ENCODE data around the gene SMARCD3.

SMARCD3 gene

DNA sequence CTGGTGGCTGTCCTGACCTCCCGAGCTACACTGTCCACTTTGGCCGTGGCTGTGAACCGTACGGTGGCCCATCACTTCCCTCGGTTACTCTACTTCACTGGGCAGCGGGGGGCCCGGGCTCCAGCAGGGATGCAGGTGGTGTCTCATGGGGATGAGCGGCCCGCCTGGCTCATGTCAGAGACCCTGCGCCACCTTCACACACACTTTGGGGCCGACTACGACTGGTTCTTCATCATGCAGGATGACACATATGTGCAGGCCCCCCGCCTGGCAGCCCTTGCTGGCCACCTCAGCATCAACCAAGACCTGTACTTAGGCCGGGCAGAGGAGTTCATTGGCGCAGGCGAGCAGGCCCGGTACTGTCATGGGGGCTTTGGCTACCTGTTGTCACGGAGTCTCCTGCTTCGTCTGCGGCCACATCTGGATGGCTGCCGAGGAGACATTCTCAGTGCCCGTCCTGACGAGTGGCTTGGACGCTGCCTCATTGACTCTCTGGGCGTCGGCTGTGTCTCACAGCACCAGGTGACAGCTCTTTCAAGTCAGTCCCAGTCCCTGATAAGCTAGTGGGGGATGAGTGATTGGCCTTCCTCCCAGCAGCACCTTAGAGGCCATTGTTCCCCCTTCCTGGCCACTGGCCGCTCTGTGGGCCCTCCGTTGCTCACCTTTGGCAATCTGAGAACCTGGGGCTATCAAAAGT lies 13.3 kb downstream of the SMARCD3 start:
- DNase-seq, result no peak

DNA sequence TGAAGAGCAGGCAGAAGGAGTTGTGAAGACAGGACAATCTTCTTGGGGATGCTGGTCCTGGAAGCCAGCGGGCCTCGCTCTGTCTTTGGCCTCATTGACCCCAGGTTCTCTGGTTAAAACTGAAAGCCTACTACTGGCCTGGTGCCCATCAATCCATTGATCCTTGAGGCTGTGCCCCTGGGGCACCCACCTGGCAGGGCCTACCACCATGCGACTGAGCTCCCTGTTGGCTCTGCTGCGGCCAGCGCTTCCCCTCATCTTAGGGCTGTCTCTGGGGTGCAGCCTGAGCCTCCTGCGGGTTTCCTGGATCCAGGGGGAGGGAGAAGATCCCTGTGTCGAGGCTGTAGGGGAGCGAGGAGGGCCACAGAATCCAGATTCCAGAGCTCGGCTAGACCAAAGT lies 14.7 kb downstream of the SMARCD3 start:
- DNase-seq, result no peak

DNA sequence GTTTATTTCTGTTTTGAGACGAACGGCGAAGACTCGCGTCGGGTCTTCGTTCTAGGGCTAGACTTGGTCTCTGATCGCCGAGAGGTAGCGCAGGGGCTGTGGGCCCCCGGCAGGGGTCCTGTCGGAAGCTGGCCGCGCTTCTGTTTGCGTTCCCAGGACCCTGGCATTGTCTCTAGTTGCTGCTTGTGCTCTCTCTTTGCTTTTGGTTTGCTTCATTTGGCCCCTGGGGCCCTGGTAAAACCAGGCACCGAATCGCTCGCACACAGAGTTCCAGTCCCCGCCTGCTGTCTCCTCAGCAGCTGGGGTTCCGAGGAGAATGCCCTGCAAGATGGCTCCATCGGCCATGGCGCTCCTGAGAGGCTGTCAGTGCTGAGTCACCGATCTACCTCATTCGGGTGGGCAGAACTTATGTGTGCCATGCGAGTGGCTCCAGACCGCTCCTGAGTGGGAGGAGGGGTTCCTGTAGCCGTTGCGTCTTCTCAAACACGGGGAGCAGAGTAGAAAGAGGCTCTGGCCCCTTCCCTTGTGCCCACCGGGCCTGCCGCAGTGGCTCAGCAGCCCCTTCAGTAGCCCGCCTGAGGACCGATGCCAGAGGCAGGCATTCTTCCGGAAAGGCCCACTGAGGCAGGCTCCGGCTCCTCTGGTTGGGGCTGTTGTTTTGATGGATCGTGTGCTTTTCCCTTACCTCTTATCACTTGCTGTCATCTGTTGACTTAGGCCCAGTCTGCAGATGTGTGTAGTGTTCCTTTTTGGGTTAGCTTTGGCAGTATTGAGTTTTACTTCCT lies 15.4 kb downstream of the SMARCD3 start:
- peak in 4 of 5 experiments; percentile 55 to 83 (median 68) for DNase-seq

DNA sequence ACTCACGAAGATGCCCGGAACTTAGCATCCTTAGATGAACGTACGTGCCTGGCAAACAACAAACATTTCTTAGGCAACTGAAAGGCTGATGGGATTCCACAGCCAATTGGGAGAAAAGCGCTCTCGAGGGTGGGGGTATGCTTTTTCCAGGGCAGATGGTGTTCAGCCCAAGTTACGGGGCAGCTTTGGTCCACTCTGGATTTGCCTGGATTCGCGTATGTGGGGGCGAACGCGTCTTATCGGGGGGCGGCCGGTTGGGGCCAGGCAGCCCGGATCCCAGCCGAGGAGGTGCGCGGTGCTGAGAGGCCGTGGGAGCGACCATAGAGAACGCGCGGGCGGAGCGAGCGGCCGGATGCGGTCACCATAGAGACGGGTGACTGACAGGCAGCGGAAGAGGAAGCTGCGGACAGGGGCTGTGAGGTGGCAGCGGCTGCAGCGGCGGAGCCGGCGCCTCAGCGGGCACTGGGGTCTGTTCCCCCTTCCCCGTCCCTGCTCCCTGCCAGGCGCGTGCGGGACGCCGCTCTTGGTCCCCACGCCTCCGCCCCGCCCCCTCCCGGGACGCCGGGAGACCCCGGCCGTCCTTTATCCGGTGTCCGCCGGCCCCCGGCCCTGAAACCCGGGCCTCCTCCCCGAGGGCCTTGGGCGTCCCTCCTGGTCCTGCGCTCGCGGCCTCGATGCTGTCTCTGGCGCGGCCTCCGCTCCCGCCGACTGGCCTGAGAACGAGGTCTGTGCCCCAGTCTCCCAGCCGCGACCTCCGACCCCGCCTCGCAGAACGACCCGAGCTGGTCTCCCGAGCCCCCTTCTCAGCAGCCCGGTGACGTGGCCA lies 16.2 kb downstream of the SMARCD3 start, which contains the start of gene CHPF2:
CHPF2 (plus strand) TSS at position 393 of the 826 bp plus-strand sequence. CDS start 1,529 bp downstream, outside the sequence.
- peak; percentile 74 to 94 (median 85) for DNase-seq

DNA sequence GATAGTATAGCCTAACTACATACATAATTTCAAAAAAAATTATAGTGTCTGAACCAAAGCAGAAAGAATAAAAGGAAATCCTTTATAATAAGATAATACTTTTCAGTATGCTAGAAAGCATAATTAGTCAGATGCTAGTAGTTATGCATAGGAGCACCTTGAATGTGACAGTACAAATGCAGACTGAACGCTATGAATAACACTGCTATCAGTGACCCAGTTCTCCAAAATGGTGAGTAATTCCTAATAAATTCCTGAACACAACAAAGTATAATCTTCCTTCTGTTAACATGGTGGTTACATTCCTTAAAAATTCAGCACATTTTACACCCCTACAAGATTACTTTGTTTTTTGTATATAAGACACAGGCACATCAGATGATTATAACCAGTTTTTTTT lies 17.4 kb downstream of the SMARCD3 start:
- DNase-seq, result no peak

DNA sequence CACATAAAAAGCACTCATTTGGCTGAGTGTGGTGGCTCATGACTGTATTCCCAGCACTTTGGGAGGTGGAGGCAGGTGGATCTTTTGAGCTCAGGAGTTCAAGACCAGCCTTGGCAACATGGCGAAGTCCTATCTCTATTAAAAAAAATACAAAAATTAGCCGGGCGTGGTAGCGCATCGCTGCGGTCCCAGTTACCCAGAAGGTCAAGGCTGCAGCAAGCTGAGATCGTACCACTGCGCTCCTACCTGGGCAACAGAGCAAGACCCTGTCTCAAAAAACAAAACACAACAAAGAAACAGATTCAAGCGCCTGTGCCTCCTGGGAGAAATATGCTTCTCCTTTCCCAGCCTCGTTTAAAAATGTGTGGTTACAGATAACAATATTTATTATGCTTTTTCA lies 19.2 kb downstream of the SMARCD3 start:
- DNase-seq, result no peak

DNA sequence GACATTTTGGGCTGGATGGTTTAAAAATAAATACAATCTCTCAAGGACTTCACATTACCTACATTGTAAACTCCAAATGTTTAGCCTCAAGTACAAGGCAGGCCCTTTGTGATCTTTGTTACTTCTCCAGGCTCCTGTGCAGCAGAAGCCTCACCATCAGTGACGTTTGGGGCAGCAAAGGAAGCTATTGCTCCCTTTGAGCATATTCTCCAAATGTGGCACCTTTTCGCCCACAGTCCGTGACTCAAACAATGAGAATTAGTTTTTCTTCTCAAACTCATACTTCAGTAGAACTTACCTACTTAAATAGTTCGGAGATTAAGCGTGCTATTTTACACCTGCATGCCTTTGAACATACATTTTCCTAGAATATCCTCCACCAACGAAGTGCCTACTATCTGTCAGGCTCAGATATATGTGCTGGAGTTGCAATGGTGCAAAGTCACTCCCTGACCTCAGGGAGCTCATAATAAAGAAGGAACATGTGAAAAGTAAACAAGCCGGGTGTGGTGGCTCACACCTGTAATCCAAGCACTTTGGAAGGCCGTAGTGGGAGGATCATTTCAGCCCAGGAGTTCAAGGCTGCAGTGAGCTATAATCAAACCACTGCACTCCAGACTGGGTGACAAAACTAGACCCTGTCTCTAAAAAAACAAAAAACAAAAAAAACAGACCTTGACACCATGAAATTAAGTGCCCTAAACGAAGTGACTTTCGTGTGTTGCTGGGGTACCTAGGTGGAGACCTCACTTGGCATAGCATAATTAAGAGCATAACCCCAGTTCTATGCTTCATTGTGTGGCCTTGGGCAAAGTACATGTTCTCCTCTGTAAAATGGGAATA lies 20.2 kb downstream of the SMARCD3 start:
- DNase-seq, result no peak

DNA sequence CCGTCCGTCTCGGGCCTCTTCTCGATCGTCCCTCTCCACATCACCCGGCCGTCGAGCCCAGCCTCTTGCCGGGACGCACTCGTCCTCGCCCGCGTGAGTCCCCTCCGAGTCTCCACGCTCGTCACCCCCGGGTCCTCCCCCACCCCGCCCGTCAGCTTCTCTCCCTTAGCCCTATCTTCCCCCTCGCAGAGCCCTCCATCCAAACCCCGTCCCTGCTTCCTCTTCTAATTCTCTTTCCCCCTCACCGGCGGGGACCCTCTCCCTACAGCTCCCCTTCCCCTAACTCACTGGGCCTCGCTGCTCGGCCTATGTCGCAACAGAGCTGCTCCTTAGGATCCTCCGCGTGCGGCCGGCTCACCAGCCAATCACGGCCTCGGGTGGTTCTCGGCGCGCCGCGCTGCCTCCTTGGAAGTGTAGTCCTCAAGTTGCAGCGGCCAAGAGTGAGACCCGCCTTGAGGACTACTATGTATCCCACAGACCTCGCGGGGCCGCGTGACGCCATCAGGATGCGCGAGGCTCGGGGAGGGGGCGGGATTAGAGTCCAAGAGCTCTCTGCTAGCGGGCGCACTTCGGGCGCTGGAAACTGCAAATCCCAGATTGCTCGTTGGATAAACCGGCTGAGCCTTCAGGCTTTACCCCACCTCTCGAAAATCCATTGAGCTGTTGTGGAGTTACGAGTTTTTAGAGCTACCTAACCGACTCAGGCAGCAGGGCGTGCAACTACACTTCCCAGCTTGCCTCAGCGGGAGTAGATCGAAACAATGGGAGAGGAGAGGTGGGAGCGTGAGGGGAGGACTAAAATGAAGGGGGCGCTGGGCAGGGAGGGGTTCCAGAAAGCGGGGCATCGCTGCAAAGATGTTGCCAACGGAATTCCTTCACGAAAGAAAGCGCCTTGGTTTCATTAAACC lies 21.4 kb downstream of the SMARCD3 start, which contains the start of gene ABCF2:
ABCF2 (minus strand) TSS at position 331 of the 908 bp plus-strand sequence. CDS start 747 bp downstream, outside the sequence.
- DNase-seq, result peak; percentile 91 to 99 (median 97)

DNA sequence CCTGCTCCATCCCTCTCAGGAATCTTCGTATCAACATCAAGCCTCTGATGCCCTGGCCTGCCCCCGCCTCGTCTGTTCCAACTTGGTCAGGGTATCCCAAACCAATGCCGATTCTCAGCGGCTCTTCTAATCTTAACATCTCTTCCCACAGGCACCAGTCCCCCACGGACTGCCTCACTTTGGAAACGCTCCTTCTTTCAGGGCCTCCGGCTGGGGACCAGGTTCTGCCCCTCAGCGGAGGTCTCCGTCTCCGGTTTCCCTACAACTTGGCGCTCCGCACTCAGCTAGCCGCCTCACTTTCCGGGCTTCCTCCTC lies 22.0 kb downstream of the SMARCD3 start:
- DNase-seq, result no peak

DNA sequence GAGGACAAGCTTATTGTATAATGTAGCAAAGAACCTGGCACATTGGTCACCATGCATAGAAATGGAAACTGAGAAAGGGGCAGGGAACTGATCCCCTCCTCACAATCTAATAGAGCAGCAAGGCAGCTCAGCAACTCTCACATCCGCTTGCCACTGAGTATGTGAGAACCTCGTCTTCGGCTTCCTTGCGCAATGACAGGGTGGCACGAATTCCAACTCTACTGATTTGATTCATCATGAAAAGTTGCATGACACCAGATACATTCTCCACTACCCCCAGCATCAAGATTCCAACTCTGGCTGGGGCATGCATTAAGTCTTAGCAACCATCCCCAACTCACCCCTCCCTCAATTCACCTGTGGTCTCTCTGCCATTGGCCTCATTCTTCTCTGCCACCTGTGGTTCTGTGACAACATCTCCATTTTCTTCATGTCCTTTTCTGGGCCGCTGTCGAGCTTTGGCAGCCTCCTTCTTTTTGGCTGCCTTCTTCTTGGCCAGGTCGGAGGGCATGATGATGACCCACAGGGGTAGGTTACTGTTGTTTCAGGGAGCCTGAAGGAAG lies 22.5 kb downstream of the SMARCD3 start:
- DNase-seq, result no peak

DNA sequence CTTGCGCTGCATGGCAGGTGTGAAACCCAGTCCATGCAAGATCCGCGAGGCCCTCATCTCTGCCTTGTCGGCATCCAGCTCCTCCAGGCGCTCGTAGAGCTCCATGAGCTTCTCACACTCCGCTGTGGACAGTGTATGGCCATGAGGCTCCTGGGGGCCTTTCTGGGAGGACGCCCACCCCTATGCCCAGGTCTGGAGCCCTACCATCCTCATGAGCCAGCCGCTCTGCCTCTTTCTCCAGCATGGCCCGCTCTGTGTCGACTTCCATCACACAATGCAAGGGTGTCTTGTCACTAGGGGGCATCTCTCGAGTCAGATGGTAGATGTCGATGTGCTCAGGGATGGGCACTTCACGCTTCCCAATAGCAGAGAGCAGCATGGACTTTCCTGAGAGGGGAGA lies 24.8 kb downstream of the SMARCD3 start:
- DNase-seq, result no peak

DNA sequence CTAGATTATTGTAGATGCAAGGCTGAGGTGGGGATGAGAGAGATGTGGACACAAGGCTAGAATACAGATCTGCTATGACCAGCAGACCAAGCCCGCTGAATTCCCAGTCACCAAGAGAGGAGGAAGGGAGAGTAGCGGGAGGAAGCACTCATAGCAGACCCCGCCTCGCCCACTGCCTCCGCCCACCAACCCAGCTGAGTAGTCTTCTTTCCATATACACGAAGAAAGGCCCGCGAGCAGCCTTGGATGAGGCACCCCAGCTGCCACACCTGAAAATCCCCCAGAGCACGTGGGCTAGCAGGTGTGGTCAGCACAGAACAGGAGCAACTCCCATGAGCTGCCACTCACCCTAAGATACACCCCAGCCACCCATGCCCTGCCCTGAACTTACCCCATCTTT lies 30.3 kb downstream of the SMARCD3 start:
- DNase-seq, result no peak

DNA sequence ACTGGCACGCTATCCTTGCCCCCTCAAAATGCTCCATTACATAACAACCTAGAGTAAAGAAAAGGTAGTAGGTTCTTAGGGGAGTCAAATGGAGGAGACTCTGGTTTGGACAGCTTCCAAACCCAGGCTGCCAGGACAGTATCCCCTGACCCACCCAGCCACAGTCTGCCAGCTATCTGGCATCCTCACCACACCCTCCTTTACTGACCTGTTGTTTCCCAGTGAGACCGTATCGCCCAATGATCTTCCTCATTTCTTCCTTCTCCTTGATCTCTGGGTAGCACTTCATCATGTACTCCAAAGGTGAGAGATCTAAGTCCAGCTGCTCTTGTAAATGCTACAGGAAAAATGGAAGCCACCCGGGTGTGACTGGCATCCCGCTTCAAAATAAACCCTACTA lies 33.1 kb downstream of the SMARCD3 start:
- no peak for DNase-seq

DNA sequence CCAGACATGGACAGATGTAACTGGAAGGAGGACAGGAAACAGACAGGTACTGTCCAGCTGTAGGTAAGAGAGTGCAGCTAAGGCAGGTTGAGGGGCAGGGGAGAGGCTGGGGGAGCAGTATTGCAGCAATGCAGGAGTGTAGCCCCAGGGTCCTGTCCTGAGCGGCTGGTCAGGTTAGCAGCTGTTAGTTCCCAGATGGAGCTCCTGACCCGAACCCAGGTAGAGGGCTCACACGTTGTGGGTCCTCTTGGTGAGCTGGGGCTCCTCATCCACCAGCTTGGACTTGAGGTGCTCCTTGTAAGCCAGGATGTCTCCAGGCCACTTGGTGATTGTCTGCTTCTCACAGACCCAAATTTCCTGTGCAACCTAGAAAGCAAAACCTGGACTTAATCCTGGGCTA lies 34.7 kb downstream of the SMARCD3 start:
- no peak for DNase-seq

DNA sequence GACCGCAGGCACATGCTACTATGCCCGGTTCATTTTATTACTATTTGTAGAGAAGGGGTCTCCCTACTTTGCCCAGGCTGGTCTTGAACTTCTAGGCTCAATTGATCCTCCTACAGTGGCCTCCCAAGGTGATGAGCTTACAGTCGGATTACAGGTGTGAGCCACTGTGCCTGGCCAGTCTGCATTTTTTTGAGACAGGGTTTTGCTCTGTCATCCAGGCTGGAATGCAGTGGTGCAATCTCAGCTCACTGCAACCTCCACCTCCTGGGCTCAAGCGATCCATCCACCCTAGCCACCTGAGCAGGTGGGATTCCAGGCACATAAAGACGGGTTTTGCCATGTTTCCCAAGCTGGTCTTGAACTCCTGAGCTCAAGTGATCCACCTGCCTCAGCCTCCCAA lies 35.9 kb downstream of the SMARCD3 start:
- DNase-seq, result no peak

DNA sequence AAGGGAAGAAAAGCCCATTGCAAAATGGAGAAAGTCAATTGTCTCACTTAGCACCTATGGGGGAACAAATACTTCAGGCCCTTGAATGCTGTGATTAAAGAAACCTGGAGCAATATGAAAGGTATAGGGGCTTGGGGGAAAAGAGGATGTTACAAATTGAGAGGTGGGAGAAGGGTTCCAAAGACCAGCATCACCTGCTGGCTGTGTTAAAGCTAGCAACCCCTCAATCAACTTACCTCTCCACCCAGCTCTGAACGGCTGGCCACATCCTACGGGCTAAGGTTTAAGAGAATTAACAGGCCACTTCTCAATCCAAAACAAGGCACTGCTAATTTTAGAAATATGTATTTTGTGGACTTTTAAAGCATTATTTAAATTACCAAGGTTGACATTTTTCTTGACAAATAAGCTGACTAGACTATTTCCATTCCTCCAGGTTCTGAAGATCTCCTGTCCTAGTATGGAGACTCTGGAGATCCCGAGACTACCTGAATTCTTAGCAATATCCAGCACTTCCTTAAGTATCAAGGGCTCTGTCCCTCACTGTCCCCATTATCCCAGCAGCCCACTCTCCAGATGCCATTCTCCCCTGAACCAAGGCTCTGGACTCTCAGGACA lies 37.2 kb downstream of the SMARCD3 start:
- no peak for DNase-seq

DNA sequence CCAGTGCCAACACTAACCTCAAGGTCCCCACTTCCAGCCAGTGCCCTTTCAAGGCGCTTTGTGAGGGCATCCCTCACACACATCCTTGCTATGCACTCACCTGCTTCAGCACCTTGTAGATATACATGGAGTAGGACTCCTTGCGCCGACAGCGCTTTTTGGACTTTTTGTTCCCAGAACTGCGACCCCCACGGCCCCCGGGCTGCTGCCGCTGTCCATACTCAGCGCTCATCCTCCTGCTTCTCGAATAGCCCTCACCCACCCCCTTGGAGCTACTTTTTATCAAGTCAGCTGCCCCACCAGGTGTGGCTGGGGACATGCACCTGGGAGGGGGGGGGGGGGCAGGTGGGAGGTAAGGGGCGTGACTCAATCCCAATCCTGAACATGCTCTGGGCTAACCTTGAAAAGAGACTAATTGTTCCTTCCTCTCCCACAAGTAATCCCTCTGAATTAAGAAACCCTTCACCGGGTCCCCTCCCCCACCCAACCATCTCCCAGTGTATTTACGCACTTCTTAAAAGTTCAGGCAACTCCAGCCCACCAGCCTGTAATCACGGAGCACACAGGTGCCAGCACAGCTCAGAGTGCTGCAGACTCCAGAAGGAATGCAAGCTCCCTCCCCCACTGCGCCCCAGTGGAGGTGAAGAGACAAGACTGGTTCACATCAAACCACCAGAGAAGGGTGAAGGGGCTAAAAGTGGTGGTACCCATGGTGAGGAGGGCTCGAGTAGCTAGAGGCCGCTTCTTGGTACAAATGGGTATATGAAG lies 38.2 kb downstream of the SMARCD3 start, which contains the start of gene H2BK1:
H2BK1 (minus strand) TSS at position 402 of the 768 bp plus-strand sequence; CDS start at position 232, 170 bp downstream.
- DNase-seq, result no peak

DNA sequence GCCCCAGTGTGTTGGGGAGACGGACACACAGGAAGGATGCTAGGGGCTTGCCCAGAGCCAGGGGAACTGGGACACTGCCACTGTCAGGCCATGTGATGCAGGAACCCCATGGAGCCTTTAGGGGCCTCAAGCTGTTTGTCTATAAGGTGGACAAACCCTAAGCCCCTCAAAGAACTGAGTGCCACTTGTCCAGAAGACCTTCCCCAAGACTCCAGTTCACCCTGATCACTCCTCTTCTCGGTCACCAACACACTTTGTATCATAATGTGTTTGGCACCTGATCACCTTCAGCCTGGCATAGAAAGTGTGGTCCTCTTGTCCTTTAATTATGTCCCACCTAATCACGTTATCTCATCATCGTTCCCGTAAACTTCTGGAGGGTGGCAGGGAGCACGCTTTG lies 38.9 kb downstream of the SMARCD3 start:
- DNase-seq, result no peak

DNA sequence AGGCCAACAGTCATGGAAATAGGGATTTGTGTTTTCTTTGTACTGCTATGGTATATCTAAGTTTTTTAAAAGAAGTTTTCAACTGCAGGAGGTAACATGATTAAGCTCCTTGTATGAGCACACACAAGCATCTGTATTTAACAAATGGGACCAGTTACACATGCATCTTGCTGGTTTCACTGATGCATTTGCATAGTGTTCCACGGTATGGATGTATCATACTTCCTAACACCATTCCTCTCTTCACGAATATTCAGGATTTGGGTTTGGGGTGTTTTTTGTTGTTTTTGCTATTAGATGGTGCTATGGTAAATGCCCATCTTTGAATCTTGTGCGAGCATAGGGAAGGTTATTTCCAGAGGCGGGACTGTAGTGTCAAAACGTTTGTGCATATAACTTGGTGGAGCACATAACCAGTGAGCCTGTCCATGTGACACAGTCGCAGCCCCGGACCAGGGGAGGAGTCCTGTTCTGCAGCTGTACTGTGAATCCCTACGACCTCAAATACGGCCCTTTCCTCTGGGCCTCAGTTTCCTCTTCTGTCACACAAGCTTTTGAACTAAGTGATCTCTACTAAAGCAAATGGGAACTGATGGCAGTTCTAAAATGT lies 40.1 kb downstream of the SMARCD3 start:
- DNase-seq, result no peak
